ENCODE measurements around the gene PLA2G12A. TPM values are rescaled to one million over a fixed set of nuclear protein-coding genes. Genes with fewer than 3 reads are reported as not detected.
A peak's percentile ranks its signal among the peaks of the same experiment; 100 is the strongest.

PLA2G12A gene
- total and polyA plus RNA-seq, 9 of the 15 experiments (the other 6 are each of a cell fraction or from before 2014, with no cell fraction given) = 24.2 to 226 (median 80.5) TPM

DNA sequence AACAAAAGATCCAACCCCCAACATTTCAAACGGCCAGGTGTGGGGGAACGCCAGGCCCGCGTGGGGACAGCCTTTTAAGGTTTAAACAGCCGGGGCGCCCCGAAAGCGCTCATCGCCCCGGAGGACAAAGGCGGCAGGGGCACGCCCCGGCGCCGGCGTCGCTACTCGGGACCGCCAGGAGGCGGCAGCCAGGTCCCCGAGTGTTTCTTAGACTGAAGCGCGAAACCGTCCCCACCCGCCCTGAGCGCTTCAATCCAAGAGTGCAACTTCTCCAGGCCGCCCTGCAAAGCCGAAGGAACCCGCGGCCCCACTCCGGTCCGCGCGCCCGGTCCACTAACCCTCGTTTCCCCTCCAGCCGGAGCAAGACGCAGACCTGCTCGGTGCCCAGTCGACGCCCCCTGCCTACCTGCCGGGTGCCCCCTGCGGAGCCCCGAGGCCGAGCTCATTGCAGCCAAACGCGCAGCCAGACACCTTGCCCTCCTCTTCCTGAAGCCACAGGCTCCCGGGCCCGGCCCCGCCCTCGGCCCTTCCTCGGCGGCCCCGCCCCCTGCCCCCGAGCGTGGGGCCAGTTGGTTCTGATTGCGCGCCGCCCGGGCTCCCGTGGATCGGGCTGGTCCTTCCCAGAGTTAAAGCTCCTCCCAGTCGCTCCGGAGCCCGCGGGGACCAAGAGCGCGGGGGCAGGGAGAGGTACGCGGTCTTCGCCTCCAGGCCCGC lies 26.8 kb downstream of the PLA2G12A start, which contains the start of gene CASP6 (continued):
- TF ChIP-seq, protein P1, sequence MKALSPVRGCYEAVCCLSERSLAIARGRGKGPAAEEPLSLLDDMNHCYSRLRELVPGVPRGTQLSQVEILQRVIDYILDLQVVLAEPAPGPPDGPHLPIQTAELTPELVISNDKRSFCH (CRISPR knock-in tag; IDR thresholded peaks at IDR 0.05) = no peak
- TF ChIP-seq, protein P1 (tag; IDR thresholded peaks at IDR 0.05) = no peak
- TF ChIP-seq POLR3A (IDR thresholded peaks at IDR 0.05; ENCODE audit: borderline replicate concordance, extremely low read depth, insufficient read depth, insufficient read length) (no peak), KAT2B (IDR thresholded peaks at IDR 0.05; ENCODE audit: low read depth, low read length) (no peak), CBX3 (IDR thresholded peaks at IDR 0.05; ENCODE audit: borderline replicate concordance in 1 of 2, low read length in 2 of 2) (no peak), SRF (CRISPR knock-in tag; IDR thresholded peaks at IDR 0.05) (peak in 1 of 2 experiments; percentile 57; a peak in 1 of 4 replicates), NCOR1 (IDR thresholded peaks at IDR 0.05) (peak; percentile 15; the same call in 1 of the 2 replicates), ZNF764 (CRISPR knock-in tag; IDR thresholded peaks at IDR 0.05; ENCODE audit: low read depth) (no peak), OTX1 (CRISPR knock-in tag; IDR thresholded peaks at IDR 0.05) (peak; percentile 79; the same call in 1 of the 2 replicates), RAD51 (IDR thresholded peaks at IDR 0.05; ENCODE audit: borderline replicate concordance, low read depth) (peak; percentile 3; the same call in 1 of the 2 replicates), TCF7L2 (IDR thresholded peaks at IDR 0.05; ENCODE audit: low read depth, low read length) (no peak), NFXL1 (CRISPR knock-in tag; IDR thresholded peaks at IDR 0.05) (no peak), SRSF1 (IDR thresholded peaks at IDR 0.05; ENCODE audit: low read depth, low read length) (no peak), GABPA (tag; conservative IDR thresholded peaks at IDR 0.05; ENCODE audit: low read depth) (no peak; the same call in 1 of the 2 replicates), SP1 (CRISPR knock-in tag; IDR thresholded peaks at IDR 0.05) (peak; percentile 67), ZNF23 (CRISPR knock-in tag; IDR thresholded peaks at IDR 0.05) (0 out of 2 replicates have a peak, but pooled peaks have one; percentile 44), EP400 (IDR thresholded peaks at IDR 0.05) (peak; percentile 67), NELFE (IDR thresholded peaks at IDR 0.05; ENCODE audit: insufficient read depth, insufficient read length) (no peak), CBFA2T2 (conservative IDR thresholded peaks at IDR 0.05) (no peak), ZFX (CRISPR knock-in tag; IDR thresholded peaks at IDR 0.05) (peak; percentile 75), SOX6 (IDR thresholded peaks at IDR 0.05) (no peak; the same call in 1 of the 2 replicates)
- TF ChIP-seq, protein P2, sequence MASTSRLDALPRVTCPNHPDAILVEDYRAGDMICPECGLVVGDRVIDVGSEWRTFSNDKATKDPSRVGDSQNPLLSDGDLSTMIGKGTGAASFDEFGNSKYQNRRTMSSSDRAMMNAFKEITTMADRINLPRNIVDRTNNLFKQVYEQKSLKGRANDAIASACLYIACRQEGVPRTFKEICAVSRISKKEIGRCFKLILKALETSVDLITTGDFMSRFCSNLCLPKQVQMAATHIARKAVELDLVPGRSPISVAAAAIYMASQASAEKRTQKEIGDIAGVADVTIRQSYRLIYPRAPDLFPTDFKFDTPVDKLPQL (IDR thresholded peaks at IDR 0.05; ENCODE audit: extremely low read depth, insufficient read length) = no peak
- TF ChIP-seq, protein P3, sequence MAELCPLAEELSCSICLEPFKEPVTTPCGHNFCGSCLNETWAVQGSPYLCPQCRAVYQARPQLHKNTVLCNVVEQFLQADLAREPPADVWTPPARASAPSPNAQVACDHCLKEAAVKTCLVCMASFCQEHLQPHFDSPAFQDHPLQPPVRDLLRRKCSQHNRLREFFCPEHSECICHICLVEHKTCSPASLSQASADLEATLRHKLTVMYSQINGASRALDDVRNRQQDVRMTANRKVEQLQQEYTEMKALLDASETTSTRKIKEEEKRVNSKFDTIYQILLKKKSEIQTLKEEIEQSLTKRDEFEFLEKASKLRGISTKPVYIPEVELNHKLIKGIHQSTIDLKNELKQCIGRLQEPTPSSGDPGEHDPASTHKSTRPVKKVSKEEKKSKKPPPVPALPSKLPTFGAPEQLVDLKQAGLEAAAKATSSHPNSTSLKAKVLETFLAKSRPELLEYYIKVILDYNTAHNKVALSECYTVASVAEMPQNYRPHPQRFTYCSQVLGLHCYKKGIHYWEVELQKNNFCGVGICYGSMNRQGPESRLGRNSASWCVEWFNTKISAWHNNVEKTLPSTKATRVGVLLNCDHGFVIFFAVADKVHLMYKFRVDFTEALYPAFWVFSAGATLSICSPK (IDR thresholded peaks at IDR 0.05; ENCODE audit: borderline replicate concordance) = no peak
- TF ChIP-seq, protein P4, sequence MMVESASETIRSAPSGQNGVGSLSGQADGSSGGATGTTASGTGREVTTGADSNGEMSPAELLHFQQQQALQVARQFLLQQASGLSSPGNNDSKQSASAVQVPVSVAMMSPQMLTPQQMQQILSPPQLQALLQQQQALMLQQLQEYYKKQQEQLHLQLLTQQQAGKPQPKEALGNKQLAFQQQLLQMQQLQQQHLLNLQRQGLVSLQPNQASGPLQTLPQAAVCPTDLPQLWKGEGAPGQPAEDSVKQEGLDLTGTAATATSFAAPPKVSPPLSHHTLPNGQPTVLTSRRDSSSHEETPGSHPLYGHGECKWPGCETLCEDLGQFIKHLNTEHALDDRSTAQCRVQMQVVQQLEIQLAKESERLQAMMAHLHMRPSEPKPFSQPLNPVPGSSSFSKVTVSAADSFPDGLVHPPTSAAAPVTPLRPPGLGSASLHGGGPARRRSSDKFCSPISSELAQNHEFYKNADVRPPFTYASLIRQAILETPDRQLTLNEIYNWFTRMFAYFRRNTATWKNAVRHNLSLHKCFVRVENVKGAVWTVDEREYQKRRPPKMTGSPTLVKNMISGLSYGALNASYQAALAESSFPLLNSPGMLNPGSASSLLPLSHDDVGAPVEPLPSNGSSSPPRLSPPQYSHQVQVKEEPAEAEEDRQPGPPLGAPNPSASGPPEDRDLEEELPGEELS (CRISPR knock-in tag; IDR thresholded peaks at IDR 0.05; ENCODE audit: borderline replicate concordance) = no peak

Data from K562 (cell line).